Neural progenitor cell (in vitro differentiated cells): ENCODE measurements around the gene PPP2R3A. TPM values are rescaled to one million over a fixed set of nuclear protein-coding genes. Genes with fewer than 3 reads are reported as not detected.
"Not testable (repeated sequence)": the region's sequence is repeated elsewhere in the genome, so short reads cannot be mapped to it uniquely, and the experiment has no call there.

Experiments
- DNase-seq: peaks from one replicate; pipeline ENCODE4 v3.0.0-alpha.2; 2016; ENCODE audit warnings: low spot score
- H2AFZ ChIP-seq: fragments of 200-600 bp; sonication (generic); replicated peaks from 2 replicates; pipeline ENCODE4 v1.6.1; 2016; ENCODE audit warnings: antibody characterized with exemption
- H3F3A ChIP-seq: fragments of 200-600 bp; sonication (generic); 2 replicates; pipeline ENCODE4 v1.6.1; 2016; ENCODE audit warnings: antibody characterized with exemption, low read depth
- H3K27ac ChIP-seq: fragments of 200-600 bp; sonication (generic); 2 replicates; pipeline ENCODE4 v1.5.1; 2016; ENCODE audit warnings: mild to moderate bottlenecking
- H3K27me3 ChIP-seq: fragments of 200-600 bp; sonication (generic); 2 replicates; pipeline ENCODE4 v1.6.1; 2016; ENCODE audit warnings: mild to moderate bottlenecking, moderate library complexity
- H3K36me3 ChIP-seq: fragments of 200-600 bp; sonication (generic); 2 replicates; pipeline ENCODE4 v1.5.1; 2016
- H3K4me1 ChIP-seq: fragments of 200-600 bp; sonication (generic); 2 replicates; pipeline ENCODE4 v1.6.1; 2016; ENCODE audit warnings: mixed run types
- H3K4me2 ChIP-seq: fragments of 200-600 bp; sonication (generic); 2 replicates; pipeline ENCODE4 v1.6.1; 2016
- H3K4me3 ChIP-seq: fragments of 200-600 bp; sonication (generic); 2 replicates; pipeline ENCODE4 v1.5.1; 2016
- H3K79me2 ChIP-seq: fragments of 200-600 bp; sonication (generic); 2 replicates; pipeline ENCODE4 v1.6.1; 2016; ENCODE audit warnings: low read depth
- H3K9ac ChIP-seq: fragments of 200-600 bp; sonication (generic); 2 replicates; pipeline ENCODE4 v1.6.1; 2016
- H3K9me3 ChIP-seq: fragments of 200-600 bp; sonication (generic); 2 replicates; pipeline ENCODE4 v1.5.1; 2016; ENCODE audit warnings: low read depth
- H4K20me1 ChIP-seq: fragments of 200-600 bp; sonication (generic); 2 replicates; pipeline ENCODE4 v1.6.1; 2016; ENCODE audit warnings: low read depth
- H3K27ac Mint-ChIP-seq: 3 replicates; pipeline ENCODE4 v1.8.0; 2021; ENCODE audit warnings: mixed read lengths
- H3K27me3 Mint-ChIP-seq: 2 replicates; pipeline ENCODE4 v1.8.0; 2022; ENCODE audit warnings: low read depth, mild to moderate bottlenecking, inconsistent platforms, moderate library complexity, mixed read lengths; ENCODE audit not compliant: insufficient read depth
- H3K36me3 Mint-ChIP-seq: 3 replicates; pipeline ENCODE4 v1.8.0; 2021; ENCODE audit warnings: mixed read lengths
- H3K4me1 Mint-ChIP-seq: 3 replicates; pipeline ENCODE4 v1.8.0; 2021; ENCODE audit warnings: mixed read lengths
- H3K4me3 Mint-ChIP-seq: 3 replicates; pipeline ENCODE4 v1.8.0; 2021; ENCODE audit warnings: mild to moderate bottlenecking, moderate library complexity, mixed read lengths
- H3K9me3 Mint-ChIP-seq: 3 replicates; pipeline ENCODE4 v1.8.0; 2020; ENCODE audit warnings: mixed read lengths
- CTCF ChIP-seq: fragments of 200-600 bp; sonication (generic); IDR thresholded peaks from 2 replicates; pipeline ENCODE4 v1.5.1; 2017; ENCODE audit warnings: antibody characterized with exemption, mild to moderate bottlenecking
- EZH2 ChIP-seq: fragments of 200-600 bp; sonication (generic); IDR thresholded peaks from 2 replicates; pipeline ENCODE4 v1.6.1; 2017; ENCODE audit warnings: antibody characterized with exemption, mild to moderate bottlenecking, moderate library complexity
- EZH2phosphoT487 ChIP-seq: fragments of 200-600 bp; sonication (generic); IDR thresholded peaks from 2 replicates; pipeline ENCODE4 v1.6.1; 2017; ENCODE audit warnings: antibody characterized with exemption
- total RNA-seq: library from RNA; depleted of rRNA; stranded (reverse); fragments of >200 nt; gene quantifications from 2 replicates; pipeline ENCODE4 v1.2.3, GENCODE V29; 2015; ENCODE audit warnings: low replicate concordance

Gene PPP2R3A
- total RNA-seq, 1 donor from 2014 or later = 41.5 TPM

- H4K20me1 ChIP-seq = no peaks in the 10 kb centered on the region
- Mint-ChIP-seq H3K9me3 (peaks cover 19% of the 10 kb centered on the region), H3K27ac (no peak overlapping the region), H3K4me1 (no peaks in the 10 kb centered on the region), H3K27me3 (peaks cover 3% of the 10 kb centered on the region), H3K36me3 (peaks cover 14% of the 10 kb centered on the region), H3K4me3 (no peak overlapping the region)
- H2AFZ ChIP-seq = no peak overlapping the region
- H3F3A ChIP-seq = no peaks in the 10 kb centered on the region
- DNase-seq = no peak
- H3K9me3 ChIP-seq = peaks cover 7% of the 10 kb centered on the region
- H3K27me3 ChIP-seq = no peaks in the 10 kb centered on the region
- H3K27ac ChIP-seq = no peak overlapping the region
- H3K4me1 ChIP-seq = no peaks in the 10 kb centered on the region
- TF ChIP-seq EZH2 (no peak), CTCF (no peak), EZH2phosphoT487 (no peak)
- no peak overlapping the region for H3K4me3 ChIP-seq
- H3K9ac ChIP-seq = no peak overlapping the region
- no peaks in the 10 kb centered on the region for H3K79me2 ChIP-seq
- no peak overlapping the region for H3K4me2 ChIP-seq
- H3K36me3 ChIP-seq = peaks cover 7% of the 10 kb centered on the region
Observed at GRCh38 chr3:136120373-136121348, 155.1 kb downstream of the PPP2R3A start.

- peaks cover 14% of the 10 kb centered on the region for H3K9me3 Mint-ChIP-seq
- H3K4me1 Mint-ChIP-seq = no peaks in the 10 kb centered on the region
- no peak overlapping the region for H3K4me3 Mint-ChIP-seq
- H3K9ac ChIP-seq = no peak overlapping the region
- H3K27ac Mint-ChIP-seq = no peak overlapping the region
- DNase-seq = no peak
- peaks cover 4% of the 10 kb centered on the region for H3K9me3 ChIP-seq
- peaks cover 19% of the 10 kb centered on the region for H3K36me3 Mint-ChIP-seq
- no peak overlapping the region for H3K4me2 ChIP-seq
- no peaks in the 10 kb centered on the region for H4K20me1 ChIP-seq
- H3K4me1 ChIP-seq = no peaks in the 10 kb centered on the region
- no peaks in the 10 kb centered on the region for H3K79me2 ChIP-seq
- no peaks in the 10 kb centered on the region for H3K27me3 ChIP-seq
- peaks cover 2% of the 10 kb centered on the region for H3K27me3 Mint-ChIP-seq
- no peak overlapping the region for H3K27ac ChIP-seq
- peaks cover 7% of the 10 kb centered on the region for H3K36me3 ChIP-seq
- no peak for TF ChIP-seq EZH2
- no peak for TF ChIP-seq EZH2phosphoT487
- no peak for TF ChIP-seq CTCF
- H3K4me3 ChIP-seq = no peak overlapping the region
- H3F3A ChIP-seq = no peaks in the 10 kb centered on the region
- no peak overlapping the region for H2AFZ ChIP-seq
Observed at GRCh38 chr3:136122006-136122405, 156.5 kb downstream of the PPP2R3A start.

- not testable (repeated sequence) for H3F3A ChIP-seq, H3K4me1 ChIP-seq, H3K4me2 ChIP-seq, H3K36me3 Mint-ChIP-seq, H3K4me1 Mint-ChIP-seq, H3K4me3 ChIP-seq, H4K20me1 ChIP-seq, H3K9me3 ChIP-seq, DNase-seq, H3K36me3 ChIP-seq, H3K27ac Mint-ChIP-seq, H3K27ac ChIP-seq, H2AFZ ChIP-seq, H3K9ac ChIP-seq, H3K27me3 ChIP-seq, H3K4me3 Mint-ChIP-seq, H3K27me3 Mint-ChIP-seq, H3K79me2 ChIP-seq
- H3K9me3 Mint-ChIP-seq = peaks cover 13% of the 10 kb centered on the region
Observed at GRCh38 chr3:136131647-136132046, 166.1 kb downstream of the PPP2R3A start.

GRCh38 chr3:136134091-136134490 lies 168.6 kb downstream of the PPP2R3A start:
- Histone ChIP-seq H3K4me2 (no peak overlapping the region), H2AFZ (no peak overlapping the region), H3K27me3 (no peaks in the 10 kb centered on the region), H3K4me1 (no peaks in the 10 kb centered on the region), H4K20me1 (no peaks in the 10 kb centered on the region), H3K36me3 (no peaks in the 10 kb centered on the region), H3K27ac (no peak overlapping the region), H3K4me3 (no peak overlapping the region), H3K79me2 (no peaks in the 10 kb centered on the region), H3F3A (no peaks in the 10 kb centered on the region), H3K9me3 (no peaks in the 10 kb centered on the region), H3K9ac (no peak overlapping the region)
- no peak for DNase-seq
- no peaks in the 10 kb centered on the region for H3K4me1 Mint-ChIP-seq
- H3K27me3 Mint-ChIP-seq = no peaks in the 10 kb centered on the region
- TF ChIP-seq EZH2phosphoT487 = no peak
- no peak for TF ChIP-seq EZH2
- TF ChIP-seq CTCF = no peak
- peaks cover 3% of the 10 kb centered on the region for H3K36me3 Mint-ChIP-seq
- no peak overlapping the region for H3K27ac Mint-ChIP-seq
- H3K4me3 Mint-ChIP-seq = no peak overlapping the region
- H3K9me3 Mint-ChIP-seq = no peaks in the 10 kb centered on the region
